GM13976 (cell line): ENCODE results near the gene CACTIN.

Experiments
- DNase-seq: peaks from one replicate; pipeline ENCODE4 v3.0.0; 2012; ENCODE audit warnings: low spot score
- CTCF ChIP-seq: IDR thresholded peaks from 2 replicates; pipeline ENCODE4 v1.5.1; 2012; ENCODE audit warnings: borderline replicate concordance, mild to moderate bottlenecking; ENCODE audit not compliant: insufficient read depth; ENCODE audit errors: extremely low read depth, missing control alignments, control extremely low read depth
- in situ Hi-C: fragments of 300-500 bp; cut with MboI; formaldehyde crosslinking; loops from one replicate; pipeline ENCODE4 v1.12.0; 2022; ENCODE audit warnings: low sequenced_read_pairs, mixed read lengths, inconsistent platforms; ENCODE audit not compliant: unreplicated experiment

Gene CACTIN

GRCh38 chr19:3577723-3578344 lies 48.8 kb downstream of the CACTIN start:
- no peak for TF ChIP-seq CTCF
- no peak for DNase-seq
- in situ Hi-C loops = no loop called here

DNA sequence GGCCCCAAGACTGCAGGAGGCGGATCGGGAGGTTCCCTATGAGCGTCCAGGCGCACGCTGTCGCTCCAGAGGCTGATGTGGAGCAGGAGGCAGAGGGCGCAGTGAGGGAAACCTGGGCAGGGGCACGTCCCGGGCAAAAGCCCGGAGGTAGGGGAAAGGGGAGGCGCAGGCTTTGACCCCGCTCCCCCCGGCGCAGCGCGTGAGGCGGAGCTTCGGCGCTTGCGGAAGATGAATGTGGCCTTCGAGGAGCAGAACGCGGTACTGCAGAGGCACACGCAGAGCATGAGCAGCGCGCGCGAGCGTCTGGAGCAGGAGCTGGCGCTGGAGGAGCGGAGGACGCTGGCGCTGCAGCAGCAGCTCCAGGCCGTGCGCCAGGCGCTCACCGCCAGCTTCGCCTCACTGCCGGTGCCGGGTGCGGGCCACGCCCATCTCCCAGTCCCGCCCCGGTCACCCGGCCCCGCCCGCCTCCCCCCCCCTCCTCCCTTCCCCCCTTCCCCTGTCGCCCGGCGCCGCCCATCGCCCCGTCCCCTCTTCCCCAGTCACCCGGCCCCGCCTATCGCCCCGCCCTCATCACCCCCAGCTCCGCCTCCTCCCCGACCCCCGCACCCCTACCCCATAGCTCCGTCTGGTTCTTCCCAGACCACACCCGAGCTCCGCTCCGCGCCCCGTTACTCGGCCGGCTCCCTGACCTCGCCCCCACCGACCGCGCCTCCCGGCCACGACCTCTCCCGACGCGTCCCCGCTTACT lies 49.7 kb downstream of the CACTIN start:
- in situ Hi-C loops = no loop called here
- no peak for TF ChIP-seq CTCF
- DNase-seq = no peak

DNA sequence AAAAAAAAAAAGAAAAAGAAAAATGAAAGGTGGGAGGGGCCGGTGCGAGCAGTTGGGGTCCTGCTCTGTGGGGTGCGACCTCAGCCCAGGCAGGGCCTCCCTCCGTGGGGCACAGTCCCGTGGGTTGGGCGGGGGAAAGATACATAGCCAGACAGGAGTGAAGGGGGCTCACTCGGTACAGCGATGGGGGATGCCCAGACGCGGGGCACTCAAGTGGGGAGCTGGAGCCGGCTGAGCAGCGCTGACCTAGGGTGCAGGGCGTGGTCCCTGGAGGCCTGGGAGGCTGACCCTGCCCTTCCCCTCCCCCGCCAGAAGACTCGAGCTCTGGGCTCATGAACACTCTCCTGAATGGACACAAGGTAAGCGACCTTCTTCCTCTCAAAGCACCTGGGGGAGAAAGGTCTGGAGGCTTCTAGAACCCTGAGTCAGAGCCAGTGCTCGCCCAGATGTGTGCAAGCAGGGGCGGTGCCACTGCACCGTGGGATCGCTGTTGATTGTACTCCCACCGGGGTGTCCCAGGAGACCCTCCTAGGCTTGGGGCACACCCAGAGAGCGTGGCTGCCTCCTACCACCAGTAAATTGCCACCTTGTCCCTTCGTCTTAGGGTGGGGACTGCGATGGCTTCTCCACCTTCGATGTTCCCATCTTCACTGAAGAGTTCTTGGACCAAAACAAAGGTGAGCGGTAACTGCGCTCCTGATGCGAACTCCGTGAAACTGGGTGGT lies 50.5 kb downstream of the CACTIN start:
- DNase-seq = no peak
- in situ Hi-C loops = no loop called here

GRCh38 chr19:3575260-3575741 lies 51.3 kb downstream of the CACTIN start:
- peak; percentile 37 for TF ChIP-seq CTCF
- in situ Hi-C loops = no loop called here
- no peak for DNase-seq

More for the DNA sequence above, 50.5 kb downstream of the CACTIN start:
- TF ChIP-seq CTCF = no peak

GRCh38 chr19:3573858-3574637 lies 52.5 kb downstream of the CACTIN start:
- DNase-seq = peak; percentile 92
- TF ChIP-seq CTCF = no peak
- in situ Hi-C loops = no loop called here

GRCh38 chr19:3573162-3573857 lies 53.3 kb downstream of the CACTIN start:
- no peak for TF ChIP-seq CTCF
- no peak for DNase-seq
- in situ Hi-C loops = no loop called here
